HepG2 (cell line): ENCODE measurements around the gene THADA.

Experiments used
- GPBP1L1 ChIP-seq: sonication (generic); formaldehyde crosslinking; IDR thresholded peaks from 2 replicates; pipeline ENCODE4 v1.5.0; 2020; ENCODE audit warnings: mild to moderate bottlenecking, missing genetic modification reagents
- NFE2L1 ChIP-seq: sonication (generic); formaldehyde crosslinking; IDR thresholded peaks from 2 replicates; pipeline ENCODE4 v1.4.0; 2020; ENCODE audit warnings: missing genetic modification reagents, mild to moderate bottlenecking, borderline replicate concordance
- XRCC5 ChIP-seq: fragments of 200-400 bp; formaldehyde crosslinking; optimal IDR thresholded peaks from 2 replicates; pipeline ENCODE3; 2017; ENCODE audit warnings: mild to moderate bottlenecking, low read length

DNA sequence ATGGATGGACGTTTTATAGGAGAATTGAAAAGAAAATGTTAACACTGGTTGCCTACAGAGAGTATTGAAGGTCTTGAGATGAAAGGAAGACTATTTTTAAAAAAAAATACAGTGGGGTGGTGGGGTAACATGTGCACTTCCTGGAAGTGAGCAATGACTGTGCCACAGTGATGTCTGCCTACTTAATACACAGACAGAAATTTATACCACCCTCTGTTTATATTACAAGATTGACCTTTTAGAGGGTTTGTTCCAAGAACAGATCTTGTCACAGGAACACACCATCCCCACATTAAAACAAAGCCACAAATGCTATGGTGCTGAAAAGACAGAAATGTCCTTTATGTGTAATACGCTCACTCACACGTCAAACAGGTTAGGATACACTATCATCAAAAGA, 87.6 kb downstream of the THADA start:
- TF ChIP-seq GPBP1L1 (CRISPR knock-in tag) (no peak), NFE2L1 (CRISPR knock-in tag) (no peak), XRCC5 (no peak)
